Esophagus muscularis mucosa (tissue), 4 donors: Measurements from ENCODE around the gene ANO10.

ENCODE experiments used
- EP300 ChIP-seq: sonication (generic); formaldehyde crosslinking; IDR thresholded peaks from one replicate; pipeline ENCODE4 v1.6.1; 2017; ENCODE audit warnings: antibody characterized with exemption
- POLR2A ChIP-seq: fragments of 450-650 bp; IDR thresholded peaks from one replicate; pipeline ENCODE4 v1.6.1; 2017; ENCODE audit warnings: antibody characterized with exemption, moderate library complexity, mild to moderate bottlenecking, low read depth
- POLR2AphosphoS5 ChIP-seq, 2 donors: sonication (generic); formaldehyde crosslinking; IDR thresholded peaks; one replicate each; pipeline ENCODE4 v1.6.1; 2017; ENCODE audit warnings: antibody characterized with exemption in 2 of 2
- TF ChIP-seq, protein P1 (sequence below), 3 experiments: fragments of 200-600 bp in 2 of 3; fragments of 450-650 bp in 1 of 3; sonication (generic) in 2 of 3; IDR thresholded peaks; one replicate each; pipeline ENCODE4 v1.5.1; 2017 to 2019; ENCODE audit warnings: antibody characterized with exemption in 3 of 3, mild to moderate bottlenecking in 2 of 3, moderate library complexity in 1 of 3

DNA sequence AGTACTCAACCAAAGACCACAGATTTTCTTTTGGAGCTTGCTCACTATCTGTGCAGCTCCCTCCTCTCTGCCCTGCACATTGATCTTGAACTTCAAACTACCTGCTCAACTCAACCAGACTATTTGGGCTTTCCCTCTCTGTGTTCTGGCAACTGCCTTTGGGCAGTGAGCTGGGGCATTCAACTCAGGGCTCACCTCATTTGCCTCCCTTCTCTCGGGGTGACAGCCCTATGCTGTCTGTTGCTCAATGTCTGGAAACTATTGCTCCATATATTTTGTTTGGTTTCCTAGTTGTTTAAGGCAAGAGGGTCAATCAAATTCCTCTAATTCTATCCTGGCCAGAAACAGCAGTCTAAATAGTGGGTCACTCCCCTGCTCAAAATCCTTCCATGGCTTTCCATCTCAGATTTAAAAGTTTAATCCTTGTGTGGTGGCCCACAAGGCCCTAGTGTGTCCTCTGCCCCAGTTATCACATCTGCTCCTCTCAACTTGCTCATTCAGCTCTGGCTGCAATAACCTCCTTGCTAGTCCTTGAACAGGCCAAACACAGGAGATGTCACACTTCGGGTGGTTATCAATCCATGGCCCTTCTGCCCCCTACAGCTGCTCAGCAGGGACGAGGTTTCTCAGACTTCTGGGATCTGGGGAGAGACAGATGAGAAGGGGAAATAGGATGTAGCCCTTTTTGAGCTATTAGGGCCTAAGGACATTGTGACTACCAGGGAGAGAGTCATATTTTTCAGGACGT lies 267.7 kb downstream of the ANO10 start:
- TF ChIP-seq POLR2A (no peak), POLR2AphosphoS5 (IDR thresholded peaks at IDR 0.05) (no peak), EP300 (no peak)
- TF ChIP-seq, protein P1, sequence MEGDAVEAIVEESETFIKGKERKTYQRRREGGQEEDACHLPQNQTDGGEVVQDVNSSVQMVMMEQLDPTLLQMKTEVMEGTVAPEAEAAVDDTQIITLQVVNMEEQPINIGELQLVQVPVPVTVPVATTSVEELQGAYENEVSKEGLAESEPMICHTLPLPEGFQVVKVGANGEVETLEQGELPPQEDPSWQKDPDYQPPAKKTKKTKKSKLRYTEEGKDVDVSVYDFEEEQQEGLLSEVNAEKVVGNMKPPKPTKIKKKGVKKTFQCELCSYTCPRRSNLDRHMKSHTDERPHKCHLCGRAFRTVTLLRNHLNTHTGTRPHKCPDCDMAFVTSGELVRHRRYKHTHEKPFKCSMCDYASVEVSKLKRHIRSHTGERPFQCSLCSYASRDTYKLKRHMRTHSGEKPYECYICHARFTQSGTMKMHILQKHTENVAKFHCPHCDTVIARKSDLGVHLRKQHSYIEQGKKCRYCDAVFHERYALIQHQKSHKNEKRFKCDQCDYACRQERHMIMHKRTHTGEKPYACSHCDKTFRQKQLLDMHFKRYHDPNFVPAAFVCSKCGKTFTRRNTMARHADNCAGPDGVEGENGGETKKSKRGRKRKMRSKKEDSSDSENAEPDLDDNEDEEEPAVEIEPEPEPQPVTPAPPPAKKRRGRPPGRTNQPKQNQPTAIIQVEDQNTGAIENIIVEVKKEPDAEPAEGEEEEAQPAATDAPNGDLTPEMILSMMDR (IDR thresholded peaks at IDR 0.05): no peak
